PC-3 (cell line): Measurements from ENCODE around the gene PDCL3. TPM values are rescaled to one million over a fixed set of nuclear protein-coding genes. Genes with fewer than 3 reads are reported as not detected.

Experiments
- ATAC-seq: fragments of 200-7000 bp; cut with Tn5 transposase; 2 replicates; pipeline ENCODE4 v1.9.1; 2020; ENCODE audit warnings: mild to moderate bottlenecking, moderate library complexity
- BruUV-seq: library from RNA; stranded (reverse); fragments of 400-500 nt; replicated peaks from 2 replicates; lab custom pipeline; 2021; lab: Mats Ljungman, UMichigan
- CTCF ChIA-PET: fragments of 300-600 bp; sonication (Branson Sonifier 250); formaldehyde crosslinking; loops from one replicate; lab custom pipeline; 2022; ENCODE audit warnings: antibody characterized with exemption; lab: Charles Lee
- POLR2A ChIA-PET: fragments of 300-600 bp; sonication (Branson Sonifier 250); formaldehyde crosslinking; loops from one replicate; lab custom pipeline; 2022; ENCODE audit warnings: antibody characterized with exemption; ENCODE audit not compliant: unreplicated experiment; lab: Charles Lee
- DNase-seq: peaks from one replicate; pipeline ENCODE4 v3.0.0-alpha.2; 2015
- H2AFZ ChIP-seq: fragments of 300-600 bp; sonication (generic); 2 replicates; pipeline ENCODE4 v1.6.0; 2016; ENCODE audit warnings: antibody characterized with exemption, low read length
- H3F3A ChIP-seq: fragments of 300-600 bp; sonication (generic); one replicate; pipeline ENCODE4 v1.6.0; 2017; ENCODE audit warnings: antibody characterized with exemption, low read length, control low read depth, mild to moderate bottlenecking; ENCODE audit not compliant: unreplicated experiment
- H3K27ac ChIP-seq: fragments of 300-600 bp; sonication (generic); 2 replicates; pipeline ENCODE4 v1.5.1; 2016; ENCODE audit warnings: mild to moderate bottlenecking, low read length
- H3K27me3 ChIP-seq: fragments of 300-600 bp; sonication (generic); 2 replicates; pipeline ENCODE4 v1.6.1; 2016; ENCODE audit warnings: low read length, mixed read lengths
- H3K36me3 ChIP-seq: fragments of 300-600 bp; sonication (generic); 2 replicates; pipeline ENCODE4 v1.6.1; 2016; ENCODE audit warnings: low read depth, mixed run types, low read length, mixed read lengths
- H3K4me1 ChIP-seq: fragments of 300-600 bp; sonication (generic); 2 replicates; pipeline ENCODE4 v1.5.1; 2016; ENCODE audit warnings: low read length; ENCODE audit not compliant: insufficient read depth
- H3K4me2 ChIP-seq: fragments of 300-600 bp; sonication (generic); 2 replicates; pipeline ENCODE4 v1.6.0; 2016; ENCODE audit warnings: low read length
- H3K4me3 ChIP-seq: fragments of 300-600 bp; sonication (generic); 2 replicates; pipeline ENCODE4 v1.5.1; 2016; ENCODE audit warnings: mild to moderate bottlenecking, low read length, mixed read lengths
- H3K79me2 ChIP-seq: fragments of 300-600 bp; sonication (generic); 2 replicates; pipeline ENCODE4 v1.6.1; 2017; ENCODE audit warnings: low read length, mixed read lengths
- H3K9ac ChIP-seq: fragments of 300-600 bp; sonication (generic); 2 replicates; pipeline ENCODE4 v1.6.0; 2016; ENCODE audit warnings: mild to moderate bottlenecking, low read length
- H3K9me2 ChIP-seq: fragments of 300-600 bp; sonication (generic); replicated peaks from 2 replicates; pipeline ENCODE4 v1.6.1; 2016; ENCODE audit warnings: mixed run types, low read length, mixed read lengths
- H3K9me3 ChIP-seq: fragments of 300-600 bp; sonication (generic); 2 replicates; pipeline ENCODE4 v1.6.1; 2016; ENCODE audit warnings: low read length, mixed read lengths
- H4K20me1 ChIP-seq: fragments of 300-600 bp; sonication (generic); 2 replicates; pipeline ENCODE4 v1.6.1; 2016; ENCODE audit warnings: low read length, mixed read lengths
- EZH2 ChIP-seq: fragments of 300-600 bp; sonication (generic); IDR thresholded peaks from one replicate; pipeline ENCODE4 v1.6.1; 2017; ENCODE audit warnings: antibody characterized with exemption, mild to moderate bottlenecking, low read length; ENCODE audit not compliant: unreplicated experiment
- EZH2phosphoT487 ChIP-seq: fragments of 300-600 bp; sonication (generic); IDR thresholded peaks from 2 replicates; pipeline ENCODE4 v1.6.1; 2018; ENCODE audit warnings: mild to moderate bottlenecking, antibody characterized with exemption, low read length, borderline replicate concordance
- intact Hi-C: fragments of 100-400 bp; cut with micrococcal nuclease; formaldehyde crosslinking; loops from 2 replicates; pipeline ENCODE4 v1.9.0; 2023
- total RNA-seq: library from RNA; depleted of rRNA; stranded (reverse); fragments of >200 nt; gene quantifications from 2 replicates; pipeline ENCODE4 v1.2.3, GENCODE V29; 2014
- TF ChIP-seq, protein P1 (sequence below): fragments of 300-600 bp; sonication (generic); conservative IDR thresholded peaks from 2 replicates; pipeline ENCODE4 v1.5.1; 2017; ENCODE audit warnings: antibody characterized with exemption, low read depth, mild to moderate bottlenecking, low read length

Gene PDCL3
- total RNA-seq, 1 experiment from 2014 or later, result 27.2 TPM

DNA sequence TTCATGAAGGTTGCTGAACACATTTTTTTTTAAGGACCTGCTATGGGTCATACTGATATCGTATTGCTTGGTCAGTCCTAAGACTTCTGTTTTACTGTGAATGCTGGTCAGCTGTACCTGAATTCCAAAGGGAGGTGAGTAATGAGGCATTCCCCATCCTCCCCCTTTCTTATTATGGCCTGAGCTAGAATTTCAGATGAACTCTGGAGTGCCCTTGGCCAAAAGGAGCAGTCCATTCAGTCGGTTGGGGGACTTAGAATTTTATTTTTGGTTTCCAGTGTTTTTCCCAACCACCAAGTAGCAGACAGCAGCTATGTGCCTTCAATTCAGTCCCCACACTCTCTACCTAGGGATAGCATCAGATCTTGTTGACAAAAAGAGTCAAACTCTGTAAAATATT, 26.9 kb upstream of the PDCL3 start:
- BruUV-seq, result no TSS peak
- Histone ChIP-seq H3K27me3 (no peaks in the 10 kb centered on the region), H3F3A (no peaks in the 10 kb centered on the region), H3K9me3 (no peaks in the 10 kb centered on the region), H3K4me2 (no peak overlapping the region), H3K4me1 (no peaks in the 10 kb centered on the region), H3K9me2 (0 out of 2 replicates have a peak, but pooled peaks cover 5% of the 10 kb centered on the region), H3K79me2 (no peaks in the 10 kb centered on the region), H2AFZ (no peak overlapping the region), H3K36me3 (no peaks in the 10 kb centered on the region), H3K4me3 (no peak overlapping the region), H4K20me1 (no peaks in the 10 kb centered on the region), H3K27ac (no peak overlapping the region), H3K9ac (no peak overlapping the region)
- TF ChIP-seq EZH2phosphoT487 (no peak), EZH2 (no peak)
- TF ChIP-seq, protein P1, sequence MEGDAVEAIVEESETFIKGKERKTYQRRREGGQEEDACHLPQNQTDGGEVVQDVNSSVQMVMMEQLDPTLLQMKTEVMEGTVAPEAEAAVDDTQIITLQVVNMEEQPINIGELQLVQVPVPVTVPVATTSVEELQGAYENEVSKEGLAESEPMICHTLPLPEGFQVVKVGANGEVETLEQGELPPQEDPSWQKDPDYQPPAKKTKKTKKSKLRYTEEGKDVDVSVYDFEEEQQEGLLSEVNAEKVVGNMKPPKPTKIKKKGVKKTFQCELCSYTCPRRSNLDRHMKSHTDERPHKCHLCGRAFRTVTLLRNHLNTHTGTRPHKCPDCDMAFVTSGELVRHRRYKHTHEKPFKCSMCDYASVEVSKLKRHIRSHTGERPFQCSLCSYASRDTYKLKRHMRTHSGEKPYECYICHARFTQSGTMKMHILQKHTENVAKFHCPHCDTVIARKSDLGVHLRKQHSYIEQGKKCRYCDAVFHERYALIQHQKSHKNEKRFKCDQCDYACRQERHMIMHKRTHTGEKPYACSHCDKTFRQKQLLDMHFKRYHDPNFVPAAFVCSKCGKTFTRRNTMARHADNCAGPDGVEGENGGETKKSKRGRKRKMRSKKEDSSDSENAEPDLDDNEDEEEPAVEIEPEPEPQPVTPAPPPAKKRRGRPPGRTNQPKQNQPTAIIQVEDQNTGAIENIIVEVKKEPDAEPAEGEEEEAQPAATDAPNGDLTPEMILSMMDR, result no peak
- DNase-seq (peak; percentile 9), ATAC-seq (no peak)
- ChIA-PET CTCF (no interaction called here), POLR2A (no interaction called here)
- intact Hi-C loops, result no loop called here

DNA sequence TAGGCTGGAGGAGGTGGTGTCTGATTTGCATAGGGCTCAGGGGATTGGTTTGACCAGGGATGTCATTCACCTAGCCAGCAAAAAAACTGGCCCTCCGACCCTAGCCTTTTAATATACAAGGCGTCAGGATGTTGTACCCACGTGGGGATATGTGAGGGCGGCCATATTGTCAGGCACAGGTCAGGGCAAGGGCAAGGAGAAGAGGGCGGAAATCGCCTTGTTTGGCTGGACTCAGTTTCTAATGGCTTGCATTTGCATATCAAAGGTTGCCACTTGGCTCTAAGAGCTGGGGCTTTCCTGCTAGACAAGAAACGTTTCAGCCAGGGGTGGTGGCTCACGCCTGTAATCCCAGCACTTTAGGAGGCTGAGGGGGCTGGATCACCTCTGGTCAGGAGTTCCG, 24.9 kb upstream of the PDCL3 start:
- H3K4me1 ChIP-seq, result no peaks in the 10 kb centered on the region
- H3K27ac ChIP-seq, result no peak overlapping the region
- 0 out of 2 replicates have a peak, but pooled peaks cover 5% of the 10 kb centered on the region for H3K9me2 ChIP-seq
- no peaks in the 10 kb centered on the region for H3K9me3 ChIP-seq
- H3K27me3 ChIP-seq, result no peaks in the 10 kb centered on the region
- TF ChIP-seq, protein P1, result no peak
- TF ChIP-seq EZH2, result no peak
- ATAC-seq (no peak), DNase-seq (no peak)
- intact Hi-C loops, result no loop called here
- H3K4me2 ChIP-seq, result no peak overlapping the region
- no peaks in the 10 kb centered on the region for H3F3A ChIP-seq
- no peak overlapping the region for H3K4me3 ChIP-seq
- no TSS peak for BruUV-seq
- CTCF ChIA-PET, result no interaction called here
- no peaks in the 10 kb centered on the region for H4K20me1 ChIP-seq
- POLR2A ChIA-PET, result no interaction called here
- no peaks in the 10 kb centered on the region for H3K79me2 ChIP-seq
- H3K36me3 ChIP-seq, result no peaks in the 10 kb centered on the region
- no peak overlapping the region for H2AFZ ChIP-seq
- H3K9ac ChIP-seq, result no peak overlapping the region

DNA sequence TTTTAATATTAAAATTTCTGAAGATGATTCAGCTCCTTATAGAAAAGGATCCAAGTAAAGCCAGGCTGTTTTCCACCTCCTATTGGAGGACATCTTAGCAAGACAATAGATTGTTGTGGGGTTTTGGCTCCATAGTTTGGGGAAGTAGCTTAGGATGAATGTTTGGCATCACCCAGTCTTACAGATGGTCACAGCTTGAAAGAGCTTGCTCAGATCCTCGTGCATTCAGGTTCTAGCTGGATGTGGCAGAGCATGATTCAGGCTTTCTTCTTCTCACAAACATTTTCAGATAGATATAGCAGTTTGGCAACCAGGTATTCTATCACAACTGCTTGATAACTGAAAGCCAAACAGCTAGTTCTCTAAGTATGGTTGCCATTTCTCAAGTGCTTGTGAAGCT, 23.6 kb upstream of the PDCL3 start:
- Histone ChIP-seq H2AFZ (no peak overlapping the region), H3K4me1 (no peaks in the 10 kb centered on the region), H3K79me2 (no peaks in the 10 kb centered on the region), H3K27ac (no peak overlapping the region), H3K9ac (no peak overlapping the region), H3K4me3 (no peak overlapping the region), H3K9me2 (0 out of 2 replicates have a peak, but pooled peaks cover 4% of the 10 kb centered on the region), H3K9me3 (no peaks in the 10 kb centered on the region), H3K4me2 (no peak overlapping the region), H3K36me3 (no peaks in the 10 kb centered on the region), H3K27me3 (no peaks in the 10 kb centered on the region), H4K20me1 (no peaks in the 10 kb centered on the region), H3F3A (no peaks in the 10 kb centered on the region)
- DNase-seq, result no peak
- intact Hi-C loops, result no loop called here
- TF ChIP-seq EZH2 (no peak), EZH2phosphoT487 (no peak)
- TF ChIP-seq, protein P1, result no peak
- no TSS peak for BruUV-seq
- ChIA-PET POLR2A (no interaction called here), CTCF (no interaction called here)
- no peak for ATAC-seq
